ENCODE results near the gene NEURL3.

The NEURL3 gene

GRCh38 chr2:96521219-96521618, 16.1 kb upstream of the NEURL3 start:
- DNase-seq (ENCODE audit: low read depth in 1 of 2, low spot score in 1 of 2): no peak
- no peak for TF ChIP-seq JUND (IDR thresholded peaks at IDR 0.05; ENCODE audit: low read depth)
- in situ Hi-C loops (cut with HindIII; ENCODE audit: low pct_unique_long_range_greater_than_20kb, low sequenced_read_pairs): no loop called here

GRCh38 chr2:96520697-96521096, 15.5 kb upstream of the NEURL3 start:
- in situ Hi-C loops (cut with HindIII; ENCODE audit: low pct_unique_long_range_greater_than_20kb, low sequenced_read_pairs): no loop called here
- DNase-seq (ENCODE audit: low read depth in 1 of 2, low spot score in 1 of 2): no peak
- TF ChIP-seq JUND (IDR thresholded peaks at IDR 0.05; ENCODE audit: low read depth): no peak

- TF ChIP-seq JUND (IDR thresholded peaks at IDR 0.05; ENCODE audit: low read depth): no peak
- in situ Hi-C loops (cut with HindIII; ENCODE audit: low pct_unique_long_range_greater_than_20kb, low sequenced_read_pairs): no loop called here
- no peak for DNase-seq (ENCODE audit: low read depth in 1 of 2, low spot score in 1 of 2)
Measured at GRCh38 chr2:96520231-96520630, 15.1 kb upstream of the NEURL3 start.

- in situ Hi-C loops (cut with HindIII; ENCODE audit: low pct_unique_long_range_greater_than_20kb, low sequenced_read_pairs): no loop called here
- no peak for DNase-seq (ENCODE audit: low read depth in 1 of 2, low spot score in 1 of 2)
Measured at GRCh38 chr2:96517079-96517478, 11.9 kb upstream of the NEURL3 start.

GRCh38 chr2:96514521-96514920, 9.4 kb upstream of the NEURL3 start:
- no peak for TF ChIP-seq JUND (IDR thresholded peaks at IDR 0.05; ENCODE audit: low read depth)
- in situ Hi-C loops (cut with HindIII; ENCODE audit: low pct_unique_long_range_greater_than_20kb, low sequenced_read_pairs): no loop called here
- DNase-seq (ENCODE audit: low read depth in 1 of 2, low spot score in 1 of 2): no peak

More at GRCh38 chr2:96517079-96517478, 11.9 kb upstream of the NEURL3 start:
- TF ChIP-seq JUND (IDR thresholded peaks at IDR 0.05; ENCODE audit: low read depth): no peak

DNA sequence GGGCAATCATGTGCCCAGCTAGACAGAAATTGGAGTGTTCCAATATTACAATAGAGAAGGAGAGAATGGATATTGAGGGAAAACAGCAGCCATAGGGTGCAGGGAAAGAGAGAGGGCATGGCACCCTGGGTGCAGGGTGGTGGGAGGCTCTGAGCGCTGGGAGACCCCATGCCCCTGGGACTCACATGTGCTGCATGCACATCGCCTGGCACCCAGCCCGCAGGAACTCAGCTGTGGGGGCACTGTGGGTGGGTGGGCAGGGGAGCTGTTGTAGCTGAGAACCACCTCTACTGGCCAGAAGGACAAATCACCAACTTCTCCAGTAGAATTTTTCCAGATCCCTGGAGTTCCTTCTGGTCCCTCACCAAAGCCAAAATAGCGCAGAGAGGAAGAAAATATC, 7.2 kb upstream of the NEURL3 start:
- in situ Hi-C loops (cut with HindIII; ENCODE audit: low pct_unique_long_range_greater_than_20kb, low sequenced_read_pairs): no loop called here
- TF ChIP-seq JUND (IDR thresholded peaks at IDR 0.05; ENCODE audit: low read depth): no peak
- DNase-seq (ENCODE audit: low read depth in 1 of 2, low spot score in 1 of 2): no peak

DNA sequence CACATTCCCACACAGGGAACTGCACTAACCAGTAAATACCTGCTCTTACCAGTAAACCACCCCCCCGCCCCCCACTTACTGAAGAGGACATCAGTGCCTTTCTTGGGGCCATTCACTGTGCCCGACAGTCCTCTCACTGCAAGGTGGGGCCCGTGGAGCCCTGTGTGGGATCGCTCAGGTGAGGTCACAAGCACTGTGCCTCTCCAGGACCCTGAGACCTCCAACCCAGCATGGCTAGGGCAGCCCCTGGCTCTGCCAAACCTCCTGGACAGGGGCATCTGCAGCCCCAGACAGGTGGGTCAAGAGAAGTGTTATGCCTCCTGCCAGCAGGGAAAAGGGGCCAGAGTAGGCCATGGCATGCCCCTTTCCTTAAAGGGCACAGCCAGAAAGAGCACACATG, 6.7 kb upstream of the NEURL3 start:
- in situ Hi-C loops (cut with HindIII; ENCODE audit: low pct_unique_long_range_greater_than_20kb, low sequenced_read_pairs): no loop called here
- no peak for TF ChIP-seq JUND (IDR thresholded peaks at IDR 0.05; ENCODE audit: low read depth)
- DNase-seq (ENCODE audit: low read depth in 1 of 2, low spot score in 1 of 2): no peak

GRCh38 chr2:96510931-96511595, 5.9 kb upstream of the NEURL3 start:
- no peak for TF ChIP-seq JUND (IDR thresholded peaks at IDR 0.05; ENCODE audit: low read depth)

DNA sequence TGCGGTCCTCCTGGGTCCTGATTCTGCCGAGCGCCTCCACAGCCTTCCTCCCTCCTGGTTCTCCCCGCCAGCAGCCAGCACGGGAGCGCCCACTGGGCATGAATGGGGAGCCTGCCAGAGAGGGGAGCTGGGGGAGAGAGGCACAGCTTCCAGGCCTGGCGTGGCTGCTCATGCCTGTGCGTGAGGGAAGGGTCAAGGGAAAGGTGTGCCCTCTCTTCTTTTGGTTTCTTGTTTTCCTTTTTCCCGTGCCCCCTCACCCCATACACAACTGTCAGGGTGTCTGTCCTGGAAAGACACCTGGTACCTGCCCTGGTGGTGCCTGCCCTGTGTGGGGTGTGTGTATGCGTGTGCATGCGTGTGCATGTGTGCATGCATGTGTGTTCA, 4.7 kb upstream of the NEURL3 start:
- no peak for DNase-seq (ENCODE audit: low read depth in 1 of 2, low spot score in 1 of 2)
- in situ Hi-C loops (cut with HindIII; ENCODE audit: low pct_unique_long_range_greater_than_20kb, low sequenced_read_pairs): no loop called here
- no peak for TF ChIP-seq JUND (IDR thresholded peaks at IDR 0.05; ENCODE audit: low read depth)

More at GRCh38 chr2:96510931-96511595, 5.9 kb upstream of the NEURL3 start:
- DNase-seq (ENCODE audit: low read depth in 1 of 2, low spot score in 1 of 2): no peak
- in situ Hi-C loops (cut with HindIII; ENCODE audit: low pct_unique_long_range_greater_than_20kb, low sequenced_read_pairs): no loop called here

DNA sequence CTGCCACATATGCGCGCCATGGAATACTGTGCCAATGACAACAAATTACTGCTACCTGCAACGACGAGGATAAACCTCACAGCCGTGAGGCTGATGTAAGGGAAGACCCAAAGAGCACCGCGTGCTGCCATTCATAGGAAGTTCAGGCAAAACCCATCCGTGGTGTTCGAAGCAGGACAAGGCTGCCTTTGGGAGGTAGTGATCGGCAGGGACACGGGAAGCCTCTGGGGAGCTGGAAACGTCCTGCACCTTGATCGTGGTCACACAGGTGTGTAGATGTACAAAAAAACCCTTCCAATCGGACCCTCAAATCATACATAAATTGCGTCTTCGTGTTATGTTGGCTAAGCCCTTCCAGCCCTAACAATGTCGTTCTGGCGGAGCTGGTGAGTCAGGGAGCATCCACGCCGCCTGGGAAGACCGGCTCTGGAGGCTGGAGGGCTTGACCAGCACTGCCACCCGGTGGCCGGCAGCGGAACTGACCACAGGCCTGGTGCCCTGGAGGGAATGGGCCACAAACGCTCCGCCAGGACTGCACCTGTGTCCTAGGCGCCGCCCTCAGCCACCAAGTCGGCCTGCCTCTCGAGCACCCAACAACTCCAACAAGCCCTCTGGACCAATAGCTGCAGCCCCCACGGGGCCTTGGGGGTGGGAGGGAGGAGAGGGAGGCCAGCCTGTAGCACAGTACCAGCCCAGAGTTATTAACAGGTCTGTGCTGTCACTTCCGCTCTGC, 4.1 kb upstream of the NEURL3 start:
- TF ChIP-seq JUND (IDR thresholded peaks at IDR 0.05; ENCODE audit: low read depth): no peak
- in situ Hi-C loops (cut with HindIII; ENCODE audit: low pct_unique_long_range_greater_than_20kb, low sequenced_read_pairs): no loop called here
- DNase-seq (ENCODE audit: low read depth in 1 of 2, low spot score in 1 of 2): peak; percentile 56 to 84

DNA sequence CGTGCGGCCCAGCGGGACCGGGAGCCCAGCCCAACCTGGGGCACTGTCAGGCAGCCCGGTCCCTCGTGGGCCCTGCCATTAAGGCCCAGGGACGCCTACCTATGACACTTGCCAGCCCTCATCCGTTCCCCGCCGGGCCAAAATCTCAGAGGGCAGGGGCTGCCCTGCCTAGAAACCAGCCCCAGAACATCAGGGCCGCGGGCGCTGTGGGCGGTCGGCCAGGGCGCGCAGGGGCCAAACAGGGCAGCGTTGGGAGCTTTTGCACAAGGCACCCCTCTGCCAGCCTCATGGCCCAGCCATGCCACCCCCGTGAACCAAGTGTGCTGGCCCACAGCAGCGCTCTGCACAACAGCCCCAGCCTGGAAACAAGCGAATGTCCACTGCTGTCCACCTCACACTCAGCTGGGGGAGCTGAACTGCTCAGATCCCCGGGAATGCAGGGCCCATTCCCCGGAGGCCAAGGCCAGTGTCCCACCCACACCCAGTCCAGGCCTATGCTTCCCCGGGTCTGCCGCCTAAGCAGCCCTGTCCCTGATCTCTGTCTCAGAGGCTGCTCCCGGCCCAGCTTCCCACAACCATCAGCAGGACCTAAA, 3.5 kb upstream of the NEURL3 start:
- in situ Hi-C loops (cut with HindIII; ENCODE audit: low pct_unique_long_range_greater_than_20kb, low sequenced_read_pairs): no loop called here
- no peak for DNase-seq (ENCODE audit: low read depth in 1 of 2, low spot score in 1 of 2)
- TF ChIP-seq JUND (IDR thresholded peaks at IDR 0.05; ENCODE audit: low read depth): no peak

- in situ Hi-C loops (cut with HindIII; ENCODE audit: low pct_unique_long_range_greater_than_20kb, low sequenced_read_pairs): no loop called here
- peak; percentile 33 to 48 for DNase-seq (ENCODE audit: low read depth in 1 of 2, low spot score in 1 of 2)
- no peak for TF ChIP-seq JUND (IDR thresholded peaks at IDR 0.05; ENCODE audit: low read depth)
Measured at GRCh38 chr2:96507957-96508520, 2.9 kb upstream of the NEURL3 start.

DNA sequence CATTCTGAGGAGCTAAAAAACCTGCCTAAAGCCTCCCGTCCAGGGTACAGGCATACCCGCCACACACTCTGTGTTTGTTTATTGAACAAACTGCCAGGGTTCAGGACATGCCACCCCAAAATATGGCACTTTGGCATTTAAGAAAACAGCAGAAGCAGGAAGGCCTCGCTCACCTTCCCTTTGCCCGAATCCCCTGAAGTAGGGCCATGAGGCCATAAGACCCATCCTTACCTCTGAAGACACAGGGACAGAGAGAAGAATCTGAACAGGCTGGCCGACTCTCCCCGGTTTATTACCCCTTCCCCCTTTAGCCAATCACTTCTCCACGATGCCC, 1.7 kb upstream of the NEURL3 start:
- DNase-seq (ENCODE audit: low read depth in 1 of 2, low spot score in 1 of 2): no peak
- in situ Hi-C loops (cut with HindIII; ENCODE audit: low pct_unique_long_range_greater_than_20kb, low sequenced_read_pairs): no loop called here
- TF ChIP-seq JUND (IDR thresholded peaks at IDR 0.05; ENCODE audit: low read depth): no peak

Measured in T47D (cell line).